Panc1 (cell line): ENCODE data around the gene IRF3. TPM values are rescaled to one million over a fixed set of nuclear protein-coding genes. Genes with fewer than 3 reads are reported as not detected.

Source experiments
- ATAC-seq: fragments of 200-7000 bp; cut with Tn5 transposase; 2 replicates; pipeline ENCODE4 v1.9.1; 2020; ENCODE audit warnings: mild to moderate bottlenecking, moderate library complexity
- BruUV-seq: library from RNA; stranded (reverse); fragments of 400-500 nt; replicated peaks from 2 replicates; lab custom pipeline; 2021; lab: Mats Ljungman, UMichigan
- CTCF ChIA-PET: fragments of 300-600 bp; sonication (Branson Sonifier 250); formaldehyde crosslinking; loops from one replicate; lab custom pipeline; 2022; ENCODE audit warnings: antibody characterized with exemption; lab: Charles Lee
- POLR2A ChIA-PET: fragments of 300-600 bp; sonication (Branson Sonifier 250); formaldehyde crosslinking; loops from one replicate; lab custom pipeline; 2022; ENCODE audit warnings: antibody characterized with exemption; lab: Charles Lee
- DNase-seq: peaks from one replicate; pipeline ENCODE4 v3.0.0-alpha.2; 2010; ENCODE audit warnings: low read depth, low spot score
- H3K27ac ChIP-seq: 2 replicates; pipeline ENCODE4 v1.5.1; 2011; ENCODE audit warnings: mild to moderate bottlenecking, low read length, inconsistent platforms
- H3K27me3 ChIP-seq: fragments of 200-500 bp; sonication (Bioruptor generic); 2 replicates; pipeline ENCODE4 v1.6.0; 2014; ENCODE audit warnings: low read length, inconsistent platforms; ENCODE audit not compliant: control insufficient read depth, insufficient read depth
- H3K36me3 ChIP-seq: fragments of 200-500 bp; sonication (Bioruptor generic); 2 replicates; pipeline ENCODE4 v1.5.1; 2014; ENCODE audit warnings: inconsistent platforms, mild to moderate bottlenecking, low read length, moderate library complexity; ENCODE audit not compliant: control insufficient read depth, insufficient read depth
- H3K4me1 ChIP-seq: 2 replicates; pipeline ENCODE4 v1.5.1; 2011; ENCODE audit warnings: inconsistent platforms, mild to moderate bottlenecking, low read length, moderate library complexity; ENCODE audit not compliant: control insufficient read depth, insufficient read depth
- H3K4me3 ChIP-seq, 2 experiments: 2 replicates each; pipeline ENCODE4 v1.5.1; 2011 to 2012; ENCODE audit warnings: low read depth in 2 of 2, low read length in 2 of 2, mild to moderate bottlenecking in 2 of 2, inconsistent platforms in 1 of 2, moderate library complexity in 1 of 2
- H3K9me3 ChIP-seq: fragments of 200-500 bp; sonication (Bioruptor generic); 2 replicates; pipeline ENCODE4 v1.5.1; 2014; ENCODE audit warnings: low read depth, mild to moderate bottlenecking, inconsistent platforms, low read length, moderate library complexity; ENCODE audit not compliant: control insufficient read depth, insufficient read depth
- POLR2AphosphoS5 ChIP-seq: IDR thresholded peaks from 2 replicates; pipeline ENCODE4 v1.6.1; 2012; ENCODE audit warnings: mild to moderate bottlenecking, low read depth, low read length, moderate library complexity
- REST ChIP-seq, 2 experiments: IDR thresholded peaks; 2 replicates each; pipeline ENCODE4 v1.6.1; 2011 to 2012; ENCODE audit warnings: low read depth in 2 of 2, control low read depth in 1 of 2, low read length in 1 of 2, mild to moderate bottlenecking in 1 of 2, moderate library complexity in 1 of 2; ENCODE audit not compliant: insufficient read depth in 1 of 2
- SIN3A ChIP-seq: IDR thresholded peaks from 2 replicates; pipeline ENCODE4 v1.6.1; 2012; ENCODE audit warnings: low read depth, mild to moderate bottlenecking, low read length, moderate library complexity, borderline replicate concordance; ENCODE audit not compliant: insufficient read depth
- TCF7L2 ChIP-seq: IDR thresholded peaks from 2 replicates; pipeline ENCODE4 v1.6.1; 2011; ENCODE audit warnings: mild to moderate bottlenecking, low read depth, low read length, inconsistent platforms
- in situ Hi-C: cut with HindIII; loops from 2 replicates; pipeline ENCODE4 v1.10.0; 2016; ENCODE audit warnings: low sequenced_read_pairs, low pct_unique_long_range_greater_than_20kb
- intact Hi-C: fragments of 100-400 bp; cut with micrococcal nuclease; formaldehyde crosslinking; loops from one replicate; pipeline ENCODE4 v1.10.0; 2022; ENCODE audit not compliant: unreplicated experiment
- total RNA-seq: library from RNA; stranded (reverse); gene quantifications from one replicate; pipeline ENCODE4 v1.2.1, GENCODE V29; 2021; ENCODE audit not compliant: unreplicated experiment
- TF ChIP-seq, protein P1 (sequence below): fragments of 450-650 bp; IDR thresholded peaks from 2 replicates; pipeline ENCODE4 v1.5.1; 2017; ENCODE audit warnings: mild to moderate bottlenecking

The IRF3 gene
- total RNA-seq, 1 experiment from 2014 or later = 109 TPM

- no peaks in the 10 kb centered on the region for H3K27me3 ChIP-seq
- POLR2A ChIA-PET = no interaction called here
- H3K27ac ChIP-seq = no peak overlapping the region
- H3K36me3 ChIP-seq = peaks cover 14% of the 10 kb centered on the region
- CTCF ChIA-PET = no interaction called here
- in situ Hi-C loops = no loop called here
- peaks cover 21% of the 10 kb centered on the region for H3K4me1 ChIP-seq
- BruUV-seq = no TSS peak
- no peak for ATAC-seq
- H3K9me3 ChIP-seq = no peaks in the 10 kb centered on the region
- no peak for DNase-seq
- no peak for TF ChIP-seq TCF7L2
- TF ChIP-seq REST (IDR thresholded peaks at IDR 0.05; ENCODE audit: insufficient read depth in 1 of 2, low read depth in 2 of 2, low read length in 1 of 2) = no peak
- TF ChIP-seq SIN3A = no peak
- TF ChIP-seq POLR2AphosphoS5 = no peak
- TF ChIP-seq, protein P1, sequence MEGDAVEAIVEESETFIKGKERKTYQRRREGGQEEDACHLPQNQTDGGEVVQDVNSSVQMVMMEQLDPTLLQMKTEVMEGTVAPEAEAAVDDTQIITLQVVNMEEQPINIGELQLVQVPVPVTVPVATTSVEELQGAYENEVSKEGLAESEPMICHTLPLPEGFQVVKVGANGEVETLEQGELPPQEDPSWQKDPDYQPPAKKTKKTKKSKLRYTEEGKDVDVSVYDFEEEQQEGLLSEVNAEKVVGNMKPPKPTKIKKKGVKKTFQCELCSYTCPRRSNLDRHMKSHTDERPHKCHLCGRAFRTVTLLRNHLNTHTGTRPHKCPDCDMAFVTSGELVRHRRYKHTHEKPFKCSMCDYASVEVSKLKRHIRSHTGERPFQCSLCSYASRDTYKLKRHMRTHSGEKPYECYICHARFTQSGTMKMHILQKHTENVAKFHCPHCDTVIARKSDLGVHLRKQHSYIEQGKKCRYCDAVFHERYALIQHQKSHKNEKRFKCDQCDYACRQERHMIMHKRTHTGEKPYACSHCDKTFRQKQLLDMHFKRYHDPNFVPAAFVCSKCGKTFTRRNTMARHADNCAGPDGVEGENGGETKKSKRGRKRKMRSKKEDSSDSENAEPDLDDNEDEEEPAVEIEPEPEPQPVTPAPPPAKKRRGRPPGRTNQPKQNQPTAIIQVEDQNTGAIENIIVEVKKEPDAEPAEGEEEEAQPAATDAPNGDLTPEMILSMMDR = no peak
- H3K4me3 ChIP-seq = no peak overlapping the region
- intact Hi-C loops = no loop called here
Measured at GRCh38 chr19:49683814-49684250, 18.2 kb upstream of the IRF3 start.

- in situ Hi-C loops = no loop called here
- BruUV-seq = no TSS peak
- ATAC-seq = no peak
- ChIA-PET POLR2A (no interaction called here), CTCF (no interaction called here)
- Histone ChIP-seq H3K27ac (no peak overlapping the region), H3K4me1 (peaks cover 21% of the 10 kb centered on the region), H3K36me3 (peaks cover 14% of the 10 kb centered on the region), H3K4me3 (no peak overlapping the region), H3K9me3 (no peaks in the 10 kb centered on the region), H3K27me3 (no peaks in the 10 kb centered on the region)
- TF ChIP-seq, protein P1 = no peak
- TF ChIP-seq POLR2AphosphoS5 = no peak
- no peak for TF ChIP-seq REST (IDR thresholded peaks at IDR 0.05; ENCODE audit: insufficient read depth in 1 of 2, low read depth in 2 of 2, low read length in 1 of 2)
- TF ChIP-seq TCF7L2 = no peak
- no peak for TF ChIP-seq SIN3A
- DNase-seq = no peak
- intact Hi-C loops = no loop called here
Measured at GRCh38 chr19:49682274-49682673, 16.6 kb upstream of the IRF3 start.
